Calu3 (cell line): ENCODE data around the gene AKAP13. TPM values are rescaled to one million over a fixed set of nuclear protein-coding genes. Genes with fewer than 3 reads are reported as not detected.
"Not testable (repeated sequence)": the region's sequence is repeated elsewhere in the genome, so short reads cannot be mapped to it uniquely, and the experiment has no call there.

Experiments
- BruUV-seq: library from RNA; stranded (reverse); fragments of 400-500 nt; replicated peaks from 2 replicates; lab custom pipeline; 2021; lab: Mats Ljungman, UMichigan
- CTCF ChIA-PET: fragments of 300-600 bp; sonication (Branson Sonifier 250); formaldehyde crosslinking; loops from one replicate; lab custom pipeline; 2022; ENCODE audit warnings: antibody characterized with exemption; lab: Charles Lee
- DNase-seq: peaks from one replicate; pipeline ENCODE4 v3.0.0; 2022
- H3K27ac Mint-ChIP-seq: one replicate; pipeline ENCODE4 v1.8.0; 2022; ENCODE audit warnings: mixed read lengths; ENCODE audit not compliant: unreplicated experiment
- H3K27me3 Mint-ChIP-seq: one replicate; pipeline ENCODE4 v1.8.0; 2022; ENCODE audit warnings: mixed read lengths; ENCODE audit not compliant: unreplicated experiment
- H3K36me3 Mint-ChIP-seq: one replicate; pipeline ENCODE4 v1.8.0; 2022; ENCODE audit warnings: mild to moderate bottlenecking, moderate library complexity, mixed read lengths; ENCODE audit not compliant: insufficient read depth, unreplicated experiment
- H3K4me1 Mint-ChIP-seq: one replicate; pipeline ENCODE4 v1.8.0; 2022; ENCODE audit warnings: mild to moderate bottlenecking, low read depth, mixed read lengths; ENCODE audit not compliant: unreplicated experiment
- H3K4me3 Mint-ChIP-seq: one replicate; pipeline ENCODE4 v1.8.0; 2022; ENCODE audit warnings: mild to moderate bottlenecking, low read depth, moderate library complexity, mixed read lengths; ENCODE audit not compliant: unreplicated experiment
- H3K9me3 Mint-ChIP-seq: one replicate; pipeline ENCODE4 v1.8.0; 2022; ENCODE audit warnings: low read depth, mixed read lengths; ENCODE audit not compliant: unreplicated experiment
- intact Hi-C: fragments of 100-400 bp; cut with micrococcal nuclease; formaldehyde crosslinking; loops from one replicate; pipeline ENCODE4 v1.10.0; 2022; ENCODE audit not compliant: unreplicated experiment
- microRNA-seq: library from miRNA; unstranded; fragments of <30 nt; microRNA quantifications from one replicate; pipeline ENCODE4 v1.2.0, GENCODE V29; 2022
- total RNA-seq: library from RNA; stranded (reverse); gene quantifications from 2 replicates; pipeline ENCODE4 v1.2.3, GENCODE V29; 2022
- TF ChIP-seq, protein P1 (sequence below): fragments of 200-600 bp; IDR thresholded peaks from one replicate; pipeline ENCODE4 v1.8.0; 2022; ENCODE audit warnings: antibody characterized with exemption; ENCODE audit not compliant: unreplicated experiment

Gene AKAP13
- total RNA-seq, 1 experiment from 2014 or later = 145 TPM

DNA sequence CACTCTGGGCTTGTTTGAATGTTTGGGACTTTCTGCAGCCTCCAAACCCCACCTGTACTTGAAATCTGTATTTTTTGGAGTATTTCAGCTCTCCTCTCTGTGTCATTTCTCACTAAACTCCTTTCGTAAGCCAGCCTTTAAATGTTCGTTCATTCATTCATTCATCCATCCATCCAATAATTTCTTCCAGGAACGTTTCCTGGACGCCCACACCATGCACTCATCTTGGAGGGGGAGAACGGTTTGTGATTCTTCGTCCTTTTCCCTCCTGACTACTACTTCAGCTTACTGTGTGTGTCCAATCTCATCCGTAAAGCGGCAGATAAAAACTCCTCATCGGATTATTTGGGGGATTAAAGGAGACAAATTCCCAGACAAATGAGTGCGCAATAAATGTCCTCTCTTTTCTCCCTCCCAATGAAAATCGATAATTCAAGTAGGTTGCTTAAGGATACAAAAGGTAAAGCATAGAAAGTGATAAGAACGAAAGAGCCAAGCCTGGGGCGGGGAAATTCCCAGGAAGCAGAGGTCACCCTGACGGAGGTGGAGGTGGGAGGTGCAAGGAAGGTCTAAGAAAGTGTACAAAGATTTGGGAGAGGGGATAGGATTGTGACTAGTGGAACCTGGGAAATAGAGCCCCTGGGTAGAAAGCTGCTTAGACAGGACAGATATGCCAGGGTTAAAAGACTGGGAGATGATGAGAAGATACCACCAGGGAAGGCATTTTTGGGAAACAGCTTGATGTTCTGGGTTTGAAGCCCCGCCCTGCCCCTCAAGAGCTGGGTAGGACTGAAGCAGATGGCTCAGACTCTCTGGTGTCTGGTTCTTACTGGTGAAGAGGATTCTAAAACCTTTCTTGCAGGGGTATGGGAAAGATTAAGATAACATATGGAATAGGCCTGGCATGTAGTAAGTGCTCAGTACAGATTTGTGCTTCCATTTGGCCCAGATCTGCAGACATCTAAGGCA, 415.2 kb downstream of the AKAP13 start:
- intact Hi-C loops = no loop called here
- Mint-ChIP-seq H3K4me1 (peaks cover 34% of the 10 kb centered on the region), H3K27ac (peak overlapping the region; percentile 69), H3K9me3 (no peaks in the 10 kb centered on the region), H3K4me3 (peak overlapping the region; percentile 73), H3K36me3 (peaks cover 35% of the 10 kb centered on the region), H3K27me3 (no peaks in the 10 kb centered on the region)
- no TSS peak for BruUV-seq
- DNase-seq = peak; percentile 53
- CTCF ChIA-PET = interaction anchor here (1.0 to 1.2 kb wide), 3 partner anchors 13 to 42 kb away, joined by 3 to 4 read pairs (median 4); no protein-coding TSS in a partner anchor
- TF ChIP-seq, protein P1, sequence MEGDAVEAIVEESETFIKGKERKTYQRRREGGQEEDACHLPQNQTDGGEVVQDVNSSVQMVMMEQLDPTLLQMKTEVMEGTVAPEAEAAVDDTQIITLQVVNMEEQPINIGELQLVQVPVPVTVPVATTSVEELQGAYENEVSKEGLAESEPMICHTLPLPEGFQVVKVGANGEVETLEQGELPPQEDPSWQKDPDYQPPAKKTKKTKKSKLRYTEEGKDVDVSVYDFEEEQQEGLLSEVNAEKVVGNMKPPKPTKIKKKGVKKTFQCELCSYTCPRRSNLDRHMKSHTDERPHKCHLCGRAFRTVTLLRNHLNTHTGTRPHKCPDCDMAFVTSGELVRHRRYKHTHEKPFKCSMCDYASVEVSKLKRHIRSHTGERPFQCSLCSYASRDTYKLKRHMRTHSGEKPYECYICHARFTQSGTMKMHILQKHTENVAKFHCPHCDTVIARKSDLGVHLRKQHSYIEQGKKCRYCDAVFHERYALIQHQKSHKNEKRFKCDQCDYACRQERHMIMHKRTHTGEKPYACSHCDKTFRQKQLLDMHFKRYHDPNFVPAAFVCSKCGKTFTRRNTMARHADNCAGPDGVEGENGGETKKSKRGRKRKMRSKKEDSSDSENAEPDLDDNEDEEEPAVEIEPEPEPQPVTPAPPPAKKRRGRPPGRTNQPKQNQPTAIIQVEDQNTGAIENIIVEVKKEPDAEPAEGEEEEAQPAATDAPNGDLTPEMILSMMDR = no peak

DNA sequence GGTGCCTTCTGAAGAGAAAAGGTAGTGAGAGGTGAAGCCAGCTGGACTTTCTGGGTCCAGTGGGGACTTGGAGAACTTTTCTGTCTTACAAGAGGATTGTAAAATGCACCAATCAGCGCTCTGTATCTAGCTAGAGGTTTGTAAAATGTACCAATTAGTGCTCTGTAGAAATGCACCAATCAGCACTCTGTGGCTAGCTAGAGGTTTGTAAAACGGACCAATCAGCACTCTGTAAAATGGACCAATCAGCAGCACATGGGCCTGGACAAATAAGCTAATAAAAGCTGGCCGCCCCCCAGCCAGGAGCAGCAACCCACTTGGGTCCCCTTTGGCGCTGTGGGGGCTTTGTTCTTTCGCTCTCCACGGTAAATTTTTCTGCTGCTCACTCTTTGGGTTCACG, 416.0 kb downstream of the AKAP13 start:
- DNase-seq, BruUV-seq, H3K9me3 Mint-ChIP-seq, intact Hi-C loops, H3K4me3 Mint-ChIP-seq, H3K27me3 Mint-ChIP-seq, H3K27ac Mint-ChIP-seq: not testable (repeated sequence)
- peaks cover 37% of the 10 kb centered on the region for H3K36me3 Mint-ChIP-seq
- CTCF ChIA-PET = interaction anchor here (1.0 kb wide), 1 partner anchor 12 kb away, joined by 3 read pairs; no protein-coding TSS in a partner anchor
- H3K4me1 Mint-ChIP-seq = peaks cover 41% of the 10 kb centered on the region

Small RNAs within 50 kb of the gene (microRNA-seq; reads per million reads assigned to microRNA genes)
- gene MIR1276 (24.6 reads per million, percentile 47 among the genes with 10 or more reads in this experiment), gene MIR7706 (202 reads per million, percentile 71 among the genes with 10 or more reads in this experiment)
